Activated CD4-positive, alpha-beta T cell treated with anti-CD3 and anti-CD28 coated beads, Interleukin-2, Interleukin-4, amounts not matched to agents 100 ng/mL and 50 ng/mL, durations not matched to agents 16 hours and 8 hours (primary cell): Measurements from ENCODE around the gene LHPP.
"Not testable (repeated sequence)": the region's sequence is repeated elsewhere in the genome, so short reads cannot be mapped to it uniquely, and the experiment has no call there.

Experiments
- DNase-seq: peaks from one replicate; pipeline ENCODE4 v3.0.0-alpha.2; 2020; ENCODE audit warnings: low spot score

The LHPP gene

GRCh38 chr10:124574456-124575070, 112.9 kb downstream of the LHPP start:
- no peak for DNase-seq

- DNase-seq = no peak
These were observed 113.7 kb downstream of the LHPP start for GRCh38 chr10:124575107-124576035.

GRCh38 chr10:124576526-124577420, 115.2 kb downstream of the LHPP start:
- no peak for DNase-seq

- DNase-seq = no peak
These were observed 116.0 kb downstream of the LHPP start for GRCh38 chr10:124577651-124578050.

- DNase-seq = no peak
These were observed 116.8 kb downstream of the LHPP start for GRCh38 chr10:124578231-124579010.

GRCh38 chr10:124579011-124579399, 117.4 kb downstream of the LHPP start:
- DNase-seq = no peak

- DNase-seq = no peak
These were observed 124.5 kb downstream of the LHPP start for GRCh38 chr10:124586142-124586541.

GRCh38 chr10:124587811-124588211, 126.2 kb downstream of the LHPP start:
- DNase-seq = no peak

- not testable (repeated sequence) for DNase-seq
These were observed 126.7 kb downstream of the LHPP start for GRCh38 chr10:124588341-124588735.

GRCh38 chr10:124588736-124589490, 127.3 kb downstream of the LHPP start:
- no peak for DNase-seq

- DNase-seq = no peak
These were observed 127.9 kb downstream of the LHPP start for GRCh38 chr10:124589491-124590041.

GRCh38 chr10:124590216-124591122, 128.8 kb downstream of the LHPP start:
- DNase-seq = no peak

GRCh38 chr10:124591123-124591495, 129.5 kb downstream of the LHPP start:
- no peak for DNase-seq

- DNase-seq = no peak
These were observed 130.5 kb downstream of the LHPP start for GRCh38 chr10:124592101-124592500.

- DNase-seq = no peak
These were observed 131.3 kb downstream of the LHPP start for GRCh38 chr10:124592736-124593430.

GRCh38 chr10:124593431-124593985, 131.9 kb downstream of the LHPP start:
- DNase-seq = no peak

GRCh38 chr10:124594240-124594639, 132.6 kb downstream of the LHPP start:
- no peak for DNase-seq

GRCh38 chr10:124595143-124595883, 133.7 kb downstream of the LHPP start:
- DNase-seq = no peak
